Natural killer cell (primary cell): ENCODE measurements around the gene STRADB. TPM values are rescaled to one million over a fixed set of nuclear protein-coding genes. Genes with fewer than 3 reads are reported as not detected.
A peak's percentile ranks its signal among the peaks of the same experiment; 100 is the strongest.

Source experiments
- ATAC-seq, 3 donors: fragments of 150-1000 bp in 2 of 3; fragments of 200-7000 bp in 1 of 3; cut with Tn5 transposase; 1 replicate in 1 of 3; 2 replicates in 2 of 3; pipeline ENCODE4 v1.10.0; 2021; ENCODE audit warnings: mild to moderate bottlenecking in 2 of 3, moderate library complexity in 2 of 3
- DNase-seq, 2 donors: peaks; one replicate each; pipeline versions ENCODE4 v3.0.0 to v3.0.0-alpha.2; 2013 to 2021; ENCODE audit warnings: mixed read lengths in 1 of 2
- H3K27ac ChIP-seq: one replicate; pipeline ENCODE4 v1.5.1; 2013; ENCODE audit warnings: mild to moderate bottlenecking, low read length
- H3K27me3 ChIP-seq: one replicate; pipeline ENCODE4 v1.6.1; 2013; ENCODE audit warnings: low read length; ENCODE audit not compliant: control insufficient read depth, insufficient read depth
- H3K36me3 ChIP-seq: one replicate; pipeline ENCODE4 v1.6.1; 2013; ENCODE audit warnings: low read length; ENCODE audit not compliant: control insufficient read depth, insufficient read depth
- H3K4me1 ChIP-seq: one replicate; pipeline ENCODE4 v1.6.1; 2013; ENCODE audit warnings: low read length; ENCODE audit not compliant: control insufficient read depth, insufficient read depth
- H3K4me3 ChIP-seq: one replicate; pipeline ENCODE4 v1.5.1; 2013; ENCODE audit warnings: low read length
- H3K9me3 ChIP-seq: one replicate; pipeline ENCODE4 v1.6.1; 2013; ENCODE audit warnings: low read length; ENCODE audit not compliant: control insufficient read depth, insufficient read depth
- H3K27ac Mint-ChIP-seq, 2 donors: one replicate each; pipeline ENCODE4 v1.8.0; 2022; ENCODE audit warnings: mild to moderate bottlenecking in 2 of 2, mixed read lengths in 2 of 2, moderate library complexity in 1 of 2
- H3K27me3 Mint-ChIP-seq, 2 donors: one replicate each; pipeline ENCODE4 v1.8.0; 2022; ENCODE audit warnings: low read depth in 2 of 2, mixed read lengths in 2 of 2
- H3K36me3 Mint-ChIP-seq: one replicate; pipeline ENCODE4 v1.8.0; 2022; ENCODE audit warnings: mixed read lengths
- H3K4me1 Mint-ChIP-seq, 2 donors: one replicate each; pipeline ENCODE4 v1.8.0; 2022; ENCODE audit warnings: mixed read lengths in 2 of 2
- H3K4me3 Mint-ChIP-seq: one replicate; pipeline ENCODE4 v1.8.0; 2022; ENCODE audit warnings: mild to moderate bottlenecking, moderate library complexity, mixed read lengths
- H3K9me3 Mint-ChIP-seq, 2 donors: one replicate each; pipeline ENCODE4 v1.8.0; 2022; ENCODE audit warnings: mixed read lengths in 2 of 2
- WGBS: methylation state at CpG from one replicate; pipeline ENCODE4 v1.1.7; 2013; ENCODE audit warnings: missing lambda C conversion rate; ENCODE audit not compliant: insufficient coverage; 5-methylcytosine and 5-hydroxymethylcytosine counted together
- intact Hi-C: fragments of 100-400 bp; cut with micrococcal nuclease; formaldehyde crosslinking; loops from one replicate; pipeline ENCODE4 v1.14.2; 2022
- total RNA-seq, 4 donors: library from RNA; stranded (reverse); fragments of 120-200 nt in 1 of 4; gene quantifications; one replicate each; pipeline versions ENCODE4 v1.2.3 to v1.2.4, GENCODE V29; 2013 to 2022
- TF ChIP-seq, protein P1 (sequence below): fragments of 200-600 bp; IDR thresholded peaks from one replicate; pipeline ENCODE4 v1.8.0; 2022; ENCODE audit warnings: antibody characterized with exemption

STRADB gene, protein sequence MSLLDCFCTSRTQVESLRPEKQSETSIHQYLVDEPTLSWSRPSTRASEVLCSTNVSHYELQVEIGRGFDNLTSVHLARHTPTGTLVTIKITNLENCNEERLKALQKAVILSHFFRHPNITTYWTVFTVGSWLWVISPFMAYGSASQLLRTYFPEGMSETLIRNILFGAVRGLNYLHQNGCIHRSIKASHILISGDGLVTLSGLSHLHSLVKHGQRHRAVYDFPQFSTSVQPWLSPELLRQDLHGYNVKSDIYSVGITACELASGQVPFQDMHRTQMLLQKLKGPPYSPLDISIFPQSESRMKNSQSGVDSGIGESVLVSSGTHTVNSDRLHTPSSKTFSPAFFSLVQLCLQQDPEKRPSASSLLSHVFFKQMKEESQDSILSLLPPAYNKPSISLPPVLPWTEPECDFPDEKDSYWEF
- 10 to 100 TPM; 11.8 to 15.3 (median 14.7) TPM for total RNA-seq
- total RNA-seq (2013) = 30.5 TPM

DNA sequence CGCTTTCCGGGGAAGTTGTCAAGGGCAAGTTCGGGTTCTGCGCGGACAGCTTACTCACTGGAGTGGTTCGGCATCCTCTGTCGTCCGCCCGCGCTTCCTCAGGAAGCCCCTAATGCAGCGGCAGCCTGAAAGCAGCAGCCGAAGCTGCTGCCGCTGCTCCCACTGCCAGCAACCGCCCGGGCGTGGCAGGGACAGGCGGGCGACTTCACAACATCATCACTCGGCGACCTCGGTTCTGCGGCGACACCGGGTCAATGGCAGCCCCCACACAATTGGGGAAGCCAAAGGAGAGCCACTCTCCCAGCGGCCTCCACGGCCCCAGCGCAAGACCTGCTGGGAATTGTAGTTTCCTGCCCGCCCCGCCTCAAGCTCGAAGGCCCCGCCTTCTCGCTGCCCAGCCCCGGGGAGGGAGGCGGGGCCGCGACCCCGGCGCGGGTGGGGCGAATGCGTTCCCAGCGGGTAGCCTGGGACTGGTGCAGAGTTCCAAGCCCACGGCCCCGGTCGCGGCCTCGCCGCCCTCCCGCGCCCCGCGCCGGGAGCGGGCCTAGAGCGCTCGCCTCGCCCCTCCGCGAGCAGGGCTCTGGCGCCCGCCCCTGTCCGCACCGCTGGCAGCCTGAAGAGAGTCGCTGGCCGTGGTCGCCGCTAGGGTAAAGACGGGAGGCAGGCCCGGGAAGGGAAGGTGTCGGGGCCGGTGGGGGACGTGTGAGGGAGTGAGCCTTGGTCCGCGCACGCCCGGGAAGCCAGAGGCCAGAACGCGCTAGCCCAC, at the start of gene STRADB, which contains the start of gene TRAK2:
STRADB (plus strand) TSS at position 449 of the 766 bp plus-strand sequence. CDS start 3,101 bp downstream, outside the sequence.
TRAK2 (minus strand) TSS at position 167 of the 766 bp plus-strand sequence. CDS start 30,951 bp downstream, outside the sequence.
- peak within 1 kb of the TSS; percentile 72 for H3K27ac ChIP-seq
- TF ChIP-seq, protein P1, sequence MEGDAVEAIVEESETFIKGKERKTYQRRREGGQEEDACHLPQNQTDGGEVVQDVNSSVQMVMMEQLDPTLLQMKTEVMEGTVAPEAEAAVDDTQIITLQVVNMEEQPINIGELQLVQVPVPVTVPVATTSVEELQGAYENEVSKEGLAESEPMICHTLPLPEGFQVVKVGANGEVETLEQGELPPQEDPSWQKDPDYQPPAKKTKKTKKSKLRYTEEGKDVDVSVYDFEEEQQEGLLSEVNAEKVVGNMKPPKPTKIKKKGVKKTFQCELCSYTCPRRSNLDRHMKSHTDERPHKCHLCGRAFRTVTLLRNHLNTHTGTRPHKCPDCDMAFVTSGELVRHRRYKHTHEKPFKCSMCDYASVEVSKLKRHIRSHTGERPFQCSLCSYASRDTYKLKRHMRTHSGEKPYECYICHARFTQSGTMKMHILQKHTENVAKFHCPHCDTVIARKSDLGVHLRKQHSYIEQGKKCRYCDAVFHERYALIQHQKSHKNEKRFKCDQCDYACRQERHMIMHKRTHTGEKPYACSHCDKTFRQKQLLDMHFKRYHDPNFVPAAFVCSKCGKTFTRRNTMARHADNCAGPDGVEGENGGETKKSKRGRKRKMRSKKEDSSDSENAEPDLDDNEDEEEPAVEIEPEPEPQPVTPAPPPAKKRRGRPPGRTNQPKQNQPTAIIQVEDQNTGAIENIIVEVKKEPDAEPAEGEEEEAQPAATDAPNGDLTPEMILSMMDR = peak; percentile 18
- H3K36me3 Mint-ChIP-seq = no peaks in the 10 kb centered on the region
- H3K4me1 ChIP-seq = peaks cover 10% of the 10 kb centered on the region
- WGBS = 0% methylated on average over 78 of the region's 78 CpGs
- no peaks in the 10 kb centered on the region for H3K27me3 ChIP-seq
- H3K4me3 Mint-ChIP-seq = peak within 1 kb of the TSS; percentile 98
- no peaks in the 10 kb centered on the region for H3K9me3 ChIP-seq
- peak; percentile 93 to 98 (median 93) for ATAC-seq
- no peaks in the 10 kb centered on the region for H3K27me3 Mint-ChIP-seq
- H3K9me3 Mint-ChIP-seq = no peaks in the 10 kb centered on the region
- peak within 1 kb of the TSS; percentile 95 to 99 for H3K27ac Mint-ChIP-seq
- H3K4me3 ChIP-seq = peak within 1 kb of the TSS; percentile 65
- peaks cover 29 to 38% of the 10 kb centered on the region in 2 donors for H3K4me1 Mint-ChIP-seq
- intact Hi-C loops = loop anchor here (1.0 to 5.0 kb wide), 6 partner anchors 191 to 1786 kb away; partner anchors contain the start of genes CYP20A1, NIF3L1 and PPIL3
- peak; percentile 92 to 97 for DNase-seq
- H3K36me3 ChIP-seq = peaks cover 2% of the 10 kb centered on the region

DNA sequence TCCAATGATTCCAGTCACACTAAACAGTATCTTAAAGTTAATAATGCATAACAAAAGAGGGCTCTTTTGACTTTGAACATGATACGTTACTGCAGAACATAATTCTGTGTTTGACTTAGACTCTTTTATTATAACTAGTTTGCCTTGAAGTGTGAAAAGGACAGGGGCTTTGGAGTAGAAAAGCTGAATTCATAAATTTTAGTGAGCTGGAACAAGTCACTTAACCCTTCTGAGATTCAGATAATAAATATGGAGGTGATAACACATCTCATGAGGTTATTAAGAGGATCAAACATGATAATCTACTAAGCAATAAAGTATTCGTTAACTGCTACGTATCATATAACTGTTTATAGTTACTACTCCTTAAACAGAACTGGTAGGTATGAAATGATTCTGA, 49.7 kb upstream of the STRADB start:
- no peak for DNase-seq
- no CpG with 5 or more reads among the region's 3 CpGs for WGBS
- intact Hi-C loops = no loop called here
- H3K9me3 Mint-ChIP-seq = no peaks in the 10 kb centered on the region
- no peak for ATAC-seq
- no peak overlapping the region for H3K4me3 ChIP-seq
- no peaks in the 10 kb centered on the region for H3K9me3 ChIP-seq
- no peak overlapping the region for H3K27ac ChIP-seq
- no peaks in the 10 kb centered on the region for H3K4me1 ChIP-seq
- no peak overlapping the region for H3K4me3 Mint-ChIP-seq
- H3K4me1 Mint-ChIP-seq = peaks cover 10 to 16% of the 10 kb centered on the region in 2 donors
- no peaks in the 10 kb centered on the region for H3K27me3 Mint-ChIP-seq
- no peaks in the 10 kb centered on the region for H3K36me3 Mint-ChIP-seq
- TF ChIP-seq, protein P1 = no peak
- peaks cover 22% of the 10 kb centered on the region for H3K36me3 ChIP-seq
- H3K27ac Mint-ChIP-seq = no peak overlapping the region
- no peaks in the 10 kb centered on the region for H3K27me3 ChIP-seq

DNA sequence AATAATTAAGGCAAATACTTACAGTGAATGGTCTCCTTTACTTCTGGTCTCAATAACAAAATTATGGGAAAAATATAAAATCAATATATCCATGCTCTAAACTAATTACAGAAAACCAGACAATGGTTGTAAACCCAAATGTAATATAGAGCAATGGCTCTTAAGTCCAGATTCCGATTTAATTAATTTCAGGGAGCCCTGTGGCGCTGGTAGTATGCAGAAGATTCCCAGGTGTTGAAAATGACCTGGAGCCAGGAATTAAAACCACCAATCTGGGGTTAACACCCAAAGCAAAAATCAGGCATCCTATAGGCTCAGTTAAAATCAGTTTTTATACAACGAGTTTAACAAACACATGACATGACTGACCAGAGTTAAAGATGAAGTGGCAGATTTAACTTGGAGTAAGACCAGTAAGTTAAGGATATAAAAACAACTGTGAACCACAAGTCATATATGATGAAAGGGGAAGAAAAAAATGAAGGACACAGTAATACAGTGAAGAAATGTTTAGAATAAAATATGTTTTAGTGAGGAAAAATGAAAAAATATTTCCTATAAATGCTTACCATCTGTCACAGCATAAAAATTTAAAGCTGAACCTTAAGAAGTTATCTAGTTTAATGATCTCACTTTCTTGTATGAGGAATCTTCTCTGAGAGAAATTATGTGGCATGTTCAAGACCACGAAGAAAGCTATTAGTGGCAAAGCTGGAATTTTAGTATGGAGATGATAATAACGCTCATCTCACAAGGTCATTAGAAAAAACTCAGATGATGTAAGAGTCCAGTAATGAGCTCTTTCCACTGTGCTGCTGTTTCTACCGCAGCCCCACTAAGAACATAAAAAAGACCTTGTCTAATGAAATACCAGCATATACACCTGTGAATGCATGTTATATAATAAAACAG, 48.6 kb upstream of the STRADB start:
- intact Hi-C loops = no loop called here
- 96% methylated on average over 4 of the region's 6 CpGs for WGBS
- no peak for ATAC-seq
- H3K9me3 Mint-ChIP-seq = no peaks in the 10 kb centered on the region
- no peak overlapping the region for H3K4me3 ChIP-seq
- no peak overlapping the region for H3K27ac Mint-ChIP-seq
- no peaks in the 10 kb centered on the region for H3K4me1 ChIP-seq
- no peaks in the 10 kb centered on the region for H3K9me3 ChIP-seq
- H3K27ac ChIP-seq = no peak overlapping the region
- no peaks in the 10 kb centered on the region for H3K27me3 ChIP-seq
- peaks cover 10 to 16% of the 10 kb centered on the region in 2 donors for H3K4me1 Mint-ChIP-seq
- peaks cover 18% of the 10 kb centered on the region for H3K36me3 ChIP-seq
- H3K27me3 Mint-ChIP-seq = no peaks in the 10 kb centered on the region
- TF ChIP-seq, protein P1 = no peak
- DNase-seq = no peak
- H3K4me3 Mint-ChIP-seq = no peak overlapping the region
- H3K36me3 Mint-ChIP-seq = no peaks in the 10 kb centered on the region
